ENCODE measurements around the gene PRKCE.

- TF ChIP-seq POLR2A (IDR thresholded peaks at IDR 0.05) (no peak), CTCF (IDR thresholded peaks at IDR 0.05) (no peak)
These were observed 33.3 kb downstream of the PRKCE start for GRCh38 chr2:45684756-45685155.

All from body of pancreas (tissue), 4 donors.